CD1c-positive myeloid dendritic cell (primary cell): Measurements from ENCODE around the gene CREB5.

Experiments
- DNase-seq: peaks from one replicate; pipeline ENCODE4 v3.0.0-alpha.2; 2016; ENCODE audit errors: extremely low spot score

Gene CREB5

GRCh38 chr7:28708033-28708951 is 296.0 kb downstream of the CREB5 start:
- no peak for DNase-seq

GRCh38 chr7:28709748-28710147 is 297.4 kb downstream of the CREB5 start:
- DNase-seq, result no peak

GRCh38 chr7:28711114-28711513 is 298.8 kb downstream of the CREB5 start:
- DNase-seq, result no peak

GRCh38 chr7:28714459-28715120 is 302.3 kb downstream of the CREB5 start:
- no peak for DNase-seq

GRCh38 chr7:28717445-28718054 is 305.2 kb downstream of the CREB5 start:
- no peak for DNase-seq

- DNase-seq, result no peak
These were observed 305.8 kb downstream of the CREB5 start for GRCh38 chr7:28718055-28718481.

- DNase-seq, result no peak
These were observed 306.2 kb downstream of the CREB5 start for GRCh38 chr7:28718545-28718944.

GRCh38 chr7:28722684-28723083 is 310.4 kb downstream of the CREB5 start:
- DNase-seq, result no peak

- no peak for DNase-seq
These were observed 311.0 kb downstream of the CREB5 start for GRCh38 chr7:28723336-28723735.

- no peak for DNase-seq
These were observed 312.2 kb downstream of the CREB5 start for GRCh38 chr7:28724563-28724962.

GRCh38 chr7:28725045-28725642 is 312.8 kb downstream of the CREB5 start:
- DNase-seq, result no peak

GRCh38 chr7:28725911-28726310 is 313.6 kb downstream of the CREB5 start:
- DNase-seq, result no peak

- no peak for DNase-seq
These were observed 314.2 kb downstream of the CREB5 start for GRCh38 chr7:28726555-28726954.

GRCh38 chr7:28729281-28729680 is 317.0 kb downstream of the CREB5 start:
- DNase-seq, result no peak

- DNase-seq, result peak; percentile 5
These were observed 317.4 kb downstream of the CREB5 start for GRCh38 chr7:28729727-28730126.

- DNase-seq, result no peak
These were observed 318.9 kb downstream of the CREB5 start for GRCh38 chr7:28731092-28731658.

- no peak for DNase-seq
These were observed 320.0 kb downstream of the CREB5 start for GRCh38 chr7:28732071-28732869.

- no peak for DNase-seq
These were observed 320.7 kb downstream of the CREB5 start for GRCh38 chr7:28733035-28733434.

GRCh38 chr7:28738412-28738811 is 326.1 kb downstream of the CREB5 start:
- no peak for DNase-seq

- no peak for DNase-seq
These were observed 326.8 kb downstream of the CREB5 start for GRCh38 chr7:28739128-28739527.

- no peak for DNase-seq
These were observed 327.5 kb downstream of the CREB5 start for GRCh38 chr7:28739826-28740225.
